ENCODE results near the gene PLGRKT.
A peak's percentile ranks its signal among the peaks of the same experiment; 100 is the strongest.

DNA sequence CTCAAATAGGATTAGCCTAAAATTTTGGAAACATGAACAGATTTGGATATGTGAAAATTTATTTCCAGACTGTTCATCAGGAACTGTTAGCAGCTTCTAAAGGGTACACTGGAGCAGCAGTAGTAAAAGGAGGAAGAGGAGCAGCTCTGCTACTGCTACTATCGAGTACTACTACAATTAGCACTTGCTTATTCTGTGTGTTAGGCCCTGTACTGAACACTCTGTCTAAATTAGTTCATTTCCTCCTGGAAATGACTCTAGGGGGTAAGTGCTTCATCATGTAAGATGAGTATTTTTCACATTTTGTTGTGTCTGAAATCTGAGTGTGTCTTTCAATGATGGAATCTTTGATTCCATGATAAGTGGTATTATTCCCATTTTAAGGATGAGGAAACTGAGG lies 22.4 kb upstream of the PLGRKT start:
- TF ChIP-seq, protein P1, sequence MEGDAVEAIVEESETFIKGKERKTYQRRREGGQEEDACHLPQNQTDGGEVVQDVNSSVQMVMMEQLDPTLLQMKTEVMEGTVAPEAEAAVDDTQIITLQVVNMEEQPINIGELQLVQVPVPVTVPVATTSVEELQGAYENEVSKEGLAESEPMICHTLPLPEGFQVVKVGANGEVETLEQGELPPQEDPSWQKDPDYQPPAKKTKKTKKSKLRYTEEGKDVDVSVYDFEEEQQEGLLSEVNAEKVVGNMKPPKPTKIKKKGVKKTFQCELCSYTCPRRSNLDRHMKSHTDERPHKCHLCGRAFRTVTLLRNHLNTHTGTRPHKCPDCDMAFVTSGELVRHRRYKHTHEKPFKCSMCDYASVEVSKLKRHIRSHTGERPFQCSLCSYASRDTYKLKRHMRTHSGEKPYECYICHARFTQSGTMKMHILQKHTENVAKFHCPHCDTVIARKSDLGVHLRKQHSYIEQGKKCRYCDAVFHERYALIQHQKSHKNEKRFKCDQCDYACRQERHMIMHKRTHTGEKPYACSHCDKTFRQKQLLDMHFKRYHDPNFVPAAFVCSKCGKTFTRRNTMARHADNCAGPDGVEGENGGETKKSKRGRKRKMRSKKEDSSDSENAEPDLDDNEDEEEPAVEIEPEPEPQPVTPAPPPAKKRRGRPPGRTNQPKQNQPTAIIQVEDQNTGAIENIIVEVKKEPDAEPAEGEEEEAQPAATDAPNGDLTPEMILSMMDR (IDR thresholded peaks at IDR 0.05; ENCODE audit: extremely low read depth in 1 of 2, insufficient read depth in 1 of 2, low read depth in 1 of 2, low read length in 2 of 2), result no peak
- no peak for TF ChIP-seq POLR2A (IDR thresholded peaks at IDR 0.05; ENCODE audit: low read depth, low read length)
- no peak for TF ChIP-seq EZH2 (IDR thresholded peaks at IDR 0.05; ENCODE audit: borderline replicate concordance, low read depth, low read length, severe bottlenecking)
- TF ChIP-seq POLR2AphosphoS5 (IDR thresholded peaks at IDR 0.05; ENCODE audit: insufficient read depth, low read depth, low read length), result no peak
- TF ChIP-seq FOS (IDR thresholded peaks at IDR 0.05; ENCODE audit: borderline replicate concordance, insufficient read depth, low read length), result no peak
- TF ChIP-seq, protein P2, sequence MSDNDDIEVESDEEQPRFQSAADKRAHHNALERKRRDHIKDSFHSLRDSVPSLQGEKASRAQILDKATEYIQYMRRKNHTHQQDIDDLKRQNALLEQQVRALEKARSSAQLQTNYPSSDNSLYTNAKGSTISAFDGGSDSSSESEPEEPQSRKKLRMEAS (IDR thresholded peaks at IDR 0.05; ENCODE audit: insufficient read depth, insufficient read length), result no peak
- no peak for TF ChIP-seq JUN (IDR thresholded peaks at IDR 0.05; ENCODE audit: borderline replicate concordance, insufficient read depth, insufficient read length, low read depth)
- no peak for TF ChIP-seq MYC (IDR thresholded peaks at IDR 0.05; ENCODE audit: low read depth, low read length)
- peak; percentile 76 for TF ChIP-seq GATA2 (IDR thresholded peaks at IDR 0.05; ENCODE audit: insufficient read depth, insufficient read length, low read depth, low read length)

Measured in endothelial cell of umbilical vein (primary cell).